NT2/D1 (cell line): ENCODE results near the gene AXIN1.

Experiments used
- DNase-seq: peaks from one replicate; pipeline ENCODE4 v3.0.0-alpha.2; 2011; ENCODE audit warnings: low read depth, low spot score
- H3K27me3 ChIP-seq: 2 replicates; pipeline ENCODE4 v1.6.0; 2011; ENCODE audit warnings: mild to moderate bottlenecking; ENCODE audit not compliant: insufficient read length, insufficient read depth
- H3K36me3 ChIP-seq: 2 replicates; pipeline ENCODE4 v1.6.1; 2011; ENCODE audit warnings: mild to moderate bottlenecking, low read length, mixed read lengths; ENCODE audit not compliant: insufficient read depth, insufficient read length
- H3K4me1 ChIP-seq: 2 replicates; pipeline ENCODE4 v1.5.1; 2011; ENCODE audit not compliant: insufficient read depth, insufficient read length
- H3K4me3 ChIP-seq: 2 replicates; pipeline ENCODE4 v1.5.1; 2011; ENCODE audit warnings: low read depth; ENCODE audit not compliant: insufficient read length
- H3K9ac ChIP-seq: 2 replicates; pipeline ENCODE4 v1.6.0; 2011; ENCODE audit warnings: low read depth; ENCODE audit not compliant: insufficient read length
- H3K9me3 ChIP-seq: 2 replicates; pipeline ENCODE4 v1.5.1; 2011; ENCODE audit warnings: mild to moderate bottlenecking, low read length; ENCODE audit not compliant: insufficient read depth
- SUZ12 ChIP-seq: IDR thresholded peaks from 2 replicates; pipeline ENCODE4 v1.6.1; 2011; ENCODE audit not compliant: insufficient read length, insufficient read depth; ENCODE audit errors: extremely low read depth
- YY1 ChIP-seq: IDR thresholded peaks from 2 replicates; pipeline ENCODE4 v1.6.1; 2011; ENCODE audit not compliant: insufficient read length, insufficient read depth
- ZNF274 ChIP-seq: IDR thresholded peaks from 2 replicates; pipeline ENCODE4 v1.6.1; 2011; ENCODE audit warnings: mild to moderate bottlenecking, low read depth, low read length

The AXIN1 gene

GRCh38 chr16:316741-317464, 35.6 kb downstream of the AXIN1 start:
- Histone ChIP-seq H3K4me3 (no peak overlapping the region), H3K9ac (no peak overlapping the region), H3K27me3 (no peaks in the 10 kb centered on the region), H3K9me3 (no peaks in the 10 kb centered on the region), H3K4me1 (peaks cover 21% of the 10 kb centered on the region), H3K36me3 (peaks cover 70% of the 10 kb centered on the region)
- TF ChIP-seq ZNF274 (no peak), YY1 (no peak), SUZ12 (no peak)
- DNase-seq = no peak

- H3K9ac ChIP-seq = no peak overlapping the region
- no peak overlapping the region for H3K4me3 ChIP-seq
- H3K36me3 ChIP-seq = peaks cover 73% of the 10 kb centered on the region
- no peak for TF ChIP-seq SUZ12
- TF ChIP-seq YY1 = no peak
- no peak for TF ChIP-seq ZNF274
- no peak for DNase-seq
- H3K27me3 ChIP-seq = no peaks in the 10 kb centered on the region
- H3K4me1 ChIP-seq = peaks cover 22% of the 10 kb centered on the region
- no peaks in the 10 kb centered on the region for H3K9me3 ChIP-seq
Observed at GRCh38 chr16:314795-315299, 37.7 kb downstream of the AXIN1 start.

- peaks cover 73% of the 10 kb centered on the region for H3K36me3 ChIP-seq
- no peak overlapping the region for H3K4me3 ChIP-seq
- no peaks in the 10 kb centered on the region for H3K9me3 ChIP-seq
- TF ChIP-seq YY1 (no peak), SUZ12 (no peak), ZNF274 (no peak)
- no peak overlapping the region for H3K9ac ChIP-seq
- no peak for DNase-seq
- no peaks in the 10 kb centered on the region for H3K27me3 ChIP-seq
- H3K4me1 ChIP-seq = peaks cover 24% of the 10 kb centered on the region
Observed at GRCh38 chr16:314351-314750, 38.2 kb downstream of the AXIN1 start.

- no peak for DNase-seq
- H3K36me3 ChIP-seq = peaks cover 75% of the 10 kb centered on the region
- H3K27me3 ChIP-seq = no peaks in the 10 kb centered on the region
- no peak overlapping the region for H3K4me3 ChIP-seq
- H3K9me3 ChIP-seq = no peaks in the 10 kb centered on the region
- H3K4me1 ChIP-seq = peaks cover 9% of the 10 kb centered on the region
- TF ChIP-seq SUZ12 (no peak), YY1 (no peak), ZNF274 (no peak)
- H3K9ac ChIP-seq = no peak overlapping the region
Observed at GRCh38 chr16:311725-312124, 40.8 kb downstream of the AXIN1 start.

GRCh38 chr16:309476-309875, 43.0 kb downstream of the AXIN1 start:
- H3K36me3 ChIP-seq = peaks cover 80% of the 10 kb centered on the region
- H3K4me3 ChIP-seq = no peak overlapping the region
- H3K9ac ChIP-seq = peak overlapping the region; percentile 43
- TF ChIP-seq ZNF274 = no peak
- no peak for TF ChIP-seq SUZ12
- no peak for TF ChIP-seq YY1
- H3K4me1 ChIP-seq = peaks cover 8% of the 10 kb centered on the region
- no peaks in the 10 kb centered on the region for H3K9me3 ChIP-seq
- no peaks in the 10 kb centered on the region for H3K27me3 ChIP-seq
- DNase-seq = no peak

- H3K9me3 ChIP-seq = no peaks in the 10 kb centered on the region
- H3K9ac ChIP-seq = no peak overlapping the region
- peaks cover 8% of the 10 kb centered on the region for H3K4me1 ChIP-seq
- TF ChIP-seq SUZ12 (no peak), ZNF274 (no peak), YY1 (no peak)
- no peak overlapping the region for H3K4me3 ChIP-seq
- DNase-seq = no peak
- peaks cover 78% of the 10 kb centered on the region for H3K36me3 ChIP-seq
- no peaks in the 10 kb centered on the region for H3K27me3 ChIP-seq
Observed at GRCh38 chr16:307691-308312, 44.7 kb downstream of the AXIN1 start.

- no peaks in the 10 kb centered on the region for H3K27me3 ChIP-seq
- no peak overlapping the region for H3K9ac ChIP-seq
- peaks cover 8% of the 10 kb centered on the region for H3K4me1 ChIP-seq
- no peak for DNase-seq
- no peaks in the 10 kb centered on the region for H3K9me3 ChIP-seq
- peaks cover 78% of the 10 kb centered on the region for H3K36me3 ChIP-seq
- TF ChIP-seq YY1 (no peak), ZNF274 (no peak), SUZ12 (no peak)
- no peak overlapping the region for H3K4me3 ChIP-seq
Observed at GRCh38 chr16:306911-307370, 45.6 kb downstream of the AXIN1 start.
